Astrocyte (in vitro differentiated cells and primary cell): ENCODE measurements around the gene IGSF21.

Experiments used
- EZH2 ChIP-seq: IDR thresholded peaks from 2 replicates; pipeline ENCODE4 v1.6.1; 2012; ENCODE audit warnings: mild to moderate bottlenecking, low read length, inconsistent platforms; ENCODE audit not compliant: insufficient read depth
- TF ChIP-seq, protein P1 (sequence below): IDR thresholded peaks from 2 replicates; pipeline ENCODE4 v1.5.1; 2011; ENCODE audit warnings: low read depth, mild to moderate bottlenecking, inconsistent platforms, low read length, moderate library complexity; ENCODE audit not compliant: insufficient read depth

DNA sequence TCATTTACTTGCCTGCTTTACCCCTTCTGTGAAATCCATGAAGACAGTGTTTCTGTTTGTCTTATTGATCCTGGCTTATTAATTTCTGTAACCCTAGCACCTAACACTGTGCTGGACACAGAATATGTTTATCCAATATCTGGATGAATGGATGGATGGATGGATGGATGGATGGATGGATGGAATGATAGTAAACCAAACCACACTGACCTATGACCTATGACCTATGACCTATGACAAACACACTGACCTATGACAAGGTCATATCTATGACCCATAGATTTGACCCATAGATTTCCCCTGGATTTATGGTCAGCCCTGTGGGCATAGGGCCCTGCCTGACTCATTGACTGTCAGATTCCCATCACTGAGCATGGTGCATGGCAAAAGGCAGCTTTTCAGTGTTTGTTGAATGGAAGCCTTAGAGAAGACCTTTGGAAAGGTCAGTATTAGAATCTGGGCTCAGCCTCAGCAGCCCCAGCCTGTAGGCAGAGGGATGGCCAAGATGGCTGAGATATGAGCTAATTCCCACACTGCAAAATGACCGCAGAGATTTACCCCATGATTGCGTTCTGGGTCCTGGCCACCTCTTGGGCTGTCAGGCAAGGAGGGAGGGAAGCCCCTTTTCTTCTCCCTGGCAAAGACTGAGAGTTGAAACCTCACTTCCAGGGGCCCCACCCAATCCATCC is 24.6 kb downstream of the IGSF21 start:
- TF ChIP-seq EZH2, result no peak
- TF ChIP-seq, protein P1, sequence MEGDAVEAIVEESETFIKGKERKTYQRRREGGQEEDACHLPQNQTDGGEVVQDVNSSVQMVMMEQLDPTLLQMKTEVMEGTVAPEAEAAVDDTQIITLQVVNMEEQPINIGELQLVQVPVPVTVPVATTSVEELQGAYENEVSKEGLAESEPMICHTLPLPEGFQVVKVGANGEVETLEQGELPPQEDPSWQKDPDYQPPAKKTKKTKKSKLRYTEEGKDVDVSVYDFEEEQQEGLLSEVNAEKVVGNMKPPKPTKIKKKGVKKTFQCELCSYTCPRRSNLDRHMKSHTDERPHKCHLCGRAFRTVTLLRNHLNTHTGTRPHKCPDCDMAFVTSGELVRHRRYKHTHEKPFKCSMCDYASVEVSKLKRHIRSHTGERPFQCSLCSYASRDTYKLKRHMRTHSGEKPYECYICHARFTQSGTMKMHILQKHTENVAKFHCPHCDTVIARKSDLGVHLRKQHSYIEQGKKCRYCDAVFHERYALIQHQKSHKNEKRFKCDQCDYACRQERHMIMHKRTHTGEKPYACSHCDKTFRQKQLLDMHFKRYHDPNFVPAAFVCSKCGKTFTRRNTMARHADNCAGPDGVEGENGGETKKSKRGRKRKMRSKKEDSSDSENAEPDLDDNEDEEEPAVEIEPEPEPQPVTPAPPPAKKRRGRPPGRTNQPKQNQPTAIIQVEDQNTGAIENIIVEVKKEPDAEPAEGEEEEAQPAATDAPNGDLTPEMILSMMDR, result no peak
